MV-4-11 (cell line): ENCODE results near the gene DPYD.
A peak's percentile ranks its signal among the peaks of the same experiment; 100 is the strongest.

Experiments
- DNase-seq: peaks from one replicate; lab custom pipeline; 2025; lab: John Stamatoyannopoulos, UW

DPYD gene

DNA sequence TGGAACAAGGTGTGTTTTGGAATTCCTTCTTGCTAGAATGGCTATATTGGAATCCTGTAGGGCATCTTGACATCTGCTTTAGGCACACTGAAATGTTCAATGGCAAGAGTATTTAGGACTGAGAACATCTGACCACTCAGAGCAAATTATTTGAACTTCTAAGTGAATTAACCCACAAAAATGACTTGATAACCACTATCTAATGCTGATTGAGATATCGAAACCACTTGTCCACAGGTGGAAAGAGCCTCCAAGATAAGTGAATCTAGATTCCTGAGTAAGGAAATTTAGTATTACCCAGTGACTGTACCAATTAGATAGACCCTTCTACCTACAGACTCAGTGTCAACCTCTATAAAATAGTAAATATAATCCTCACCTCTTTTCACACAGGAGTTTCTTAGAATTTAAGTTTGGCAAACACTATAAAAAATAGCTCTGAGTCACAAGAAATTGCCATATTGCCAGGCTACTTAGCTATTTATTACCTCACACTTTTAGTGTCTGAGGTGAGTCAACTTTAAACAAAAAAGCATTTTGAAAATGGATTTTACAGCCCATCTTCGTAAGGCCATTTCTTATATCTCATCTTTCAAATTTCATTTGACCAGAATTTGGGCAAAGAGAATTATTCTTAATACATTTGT, 777.5 kb downstream of the DPYD start:
- no peak for DNase-seq

GRCh38 chr1:97140611-97141010, 780.2 kb downstream of the DPYD start:
- no peak for DNase-seq

- DNase-seq, result no peak
Observed at GRCh38 chr1:97139512-97139911, 781.3 kb downstream of the DPYD start.

GRCh38 chr1:97138515-97139032, 782.3 kb downstream of the DPYD start:
- DNase-seq, result no peak

- DNase-seq, result peak; percentile 74
Observed at GRCh38 chr1:97137862-97138514, 782.8 kb downstream of the DPYD start.

- no peak for DNase-seq
Observed at GRCh38 chr1:97136996-97137395, 783.8 kb downstream of the DPYD start.

GRCh38 chr1:97135972-97136371, 784.9 kb downstream of the DPYD start:
- no peak for DNase-seq

DNA sequence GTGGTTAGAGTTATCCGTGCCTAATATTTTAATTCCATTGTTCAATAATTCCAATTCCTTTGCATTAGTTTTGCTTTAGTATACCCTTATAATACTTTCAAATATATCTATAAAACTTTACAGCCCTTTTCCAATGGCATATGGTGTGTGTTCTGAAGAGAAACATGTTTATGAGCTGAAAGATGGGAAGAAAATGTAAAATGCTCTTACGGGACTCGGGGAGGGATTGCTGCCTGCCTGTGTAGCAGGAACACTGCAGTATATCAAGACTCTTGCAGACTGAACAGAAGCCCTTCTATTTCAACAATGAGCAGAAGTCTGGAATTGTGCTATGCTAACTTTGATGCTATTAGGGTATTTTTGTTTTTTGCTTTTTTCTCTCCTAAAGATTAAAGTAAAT, 792.4 kb downstream of the DPYD start:
- no peak for DNase-seq

GRCh38 chr1:97123717-97124431, 797.0 kb downstream of the DPYD start:
- DNase-seq, result no peak

GRCh38 chr1:97120806-97121205, 800.0 kb downstream of the DPYD start:
- DNase-seq, result no peak

DNA sequence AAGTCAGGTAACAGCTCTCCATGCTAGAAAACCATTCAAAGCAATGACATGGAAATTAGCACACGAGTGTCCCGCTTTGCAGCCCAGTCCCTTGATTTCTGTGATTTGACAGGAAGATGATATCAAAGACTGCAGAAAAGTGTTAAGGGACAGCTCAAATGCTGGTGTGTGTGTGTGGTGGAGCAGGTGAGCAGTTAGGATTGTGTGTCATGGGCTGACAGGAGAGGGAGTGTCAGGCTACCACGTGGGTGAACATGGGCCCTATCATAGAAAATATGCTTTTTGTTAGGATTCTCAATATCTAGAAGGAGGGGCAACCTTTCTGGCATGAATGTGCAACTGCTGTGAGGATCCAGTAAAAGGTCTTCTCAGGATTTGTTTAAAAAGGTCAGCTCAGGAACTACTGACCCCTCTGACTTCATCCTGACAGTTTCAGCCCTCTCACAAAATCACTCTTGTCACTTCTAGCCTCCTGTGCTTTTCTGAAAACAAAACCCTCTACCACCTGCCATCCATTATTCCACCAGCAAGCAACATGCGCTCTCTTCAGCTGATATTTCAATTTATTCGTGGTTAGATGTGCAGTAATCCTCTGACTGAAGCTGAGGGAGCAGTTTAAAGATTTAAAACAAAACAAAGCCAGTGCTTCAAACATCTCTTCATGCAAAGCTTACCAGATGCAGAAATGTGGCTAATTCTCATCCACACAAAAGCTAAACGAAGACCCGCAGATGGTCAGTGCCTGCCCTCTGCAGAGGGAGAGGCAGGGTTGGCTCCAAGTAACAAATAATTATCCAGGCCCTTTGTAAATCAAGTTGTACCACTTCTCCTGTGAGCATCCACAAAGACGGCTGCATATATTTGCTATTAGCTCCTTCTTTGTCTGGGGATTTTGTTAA, 801.3 kb downstream of the DPYD start:
- no peak for DNase-seq

DNA sequence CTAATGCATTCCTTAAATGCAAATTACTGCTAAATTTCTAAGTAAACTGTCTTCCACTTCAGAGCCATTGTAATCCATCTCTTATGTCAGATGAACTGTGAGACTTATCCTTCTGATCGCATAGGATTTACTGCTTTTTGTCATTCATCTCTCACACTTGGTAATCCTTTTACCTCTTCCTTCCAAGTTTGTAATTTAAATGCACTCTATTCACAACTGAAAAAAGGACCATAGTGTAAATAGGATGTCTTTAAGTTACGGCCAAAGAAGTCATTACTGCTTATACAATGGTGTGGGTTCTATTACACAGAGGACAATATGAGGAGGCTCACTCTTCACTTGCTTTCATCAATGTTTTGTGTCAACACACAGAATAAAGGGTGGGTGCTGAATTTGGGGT, 806.0 kb downstream of the DPYD start:
- no peak for DNase-seq

DNA sequence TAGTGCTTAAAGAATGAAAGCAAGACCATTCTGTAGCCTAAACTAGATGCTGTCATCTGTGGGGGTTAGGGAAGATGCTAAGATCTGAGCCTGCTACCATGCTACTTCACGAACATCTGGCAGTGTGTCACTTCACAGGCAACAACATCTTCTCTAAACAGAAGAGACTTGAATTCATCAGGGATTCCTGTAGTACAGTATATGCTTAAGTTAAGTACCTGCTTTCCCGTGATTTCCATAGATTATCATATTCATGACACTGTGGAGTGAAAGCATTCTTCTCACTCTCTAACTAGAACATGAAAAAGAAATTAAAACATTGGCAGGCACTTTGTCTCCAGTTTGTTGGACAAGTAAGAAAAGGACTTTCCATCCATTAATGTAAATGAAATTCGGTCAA, 808.4 kb downstream of the DPYD start:
- no peak for DNase-seq

DNA sequence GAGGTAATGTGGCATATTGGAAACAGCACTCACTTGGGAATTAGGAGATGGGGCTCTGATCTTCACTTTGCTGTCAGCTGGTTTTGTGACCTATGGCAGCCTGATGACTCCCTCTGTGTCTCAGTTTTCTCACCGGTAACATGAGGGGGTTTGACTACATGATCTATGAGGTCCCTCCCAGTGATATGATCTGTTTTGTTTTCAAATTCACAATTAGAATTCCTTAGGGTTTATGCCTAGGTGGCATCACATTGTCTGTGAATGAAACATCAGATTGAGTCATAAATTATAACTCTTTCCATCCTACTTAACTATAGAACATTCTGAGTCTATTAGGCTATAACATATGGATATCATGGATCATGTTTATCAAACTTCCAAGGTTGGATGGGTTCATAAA, 812.7 kb downstream of the DPYD start:
- DNase-seq, result no peak

GRCh38 chr1:97105531-97105930, 815.3 kb downstream of the DPYD start:
- no peak for DNase-seq

GRCh38 chr1:97101509-97101908, 819.3 kb downstream of the DPYD start:
- DNase-seq, result no peak

- DNase-seq, result no peak
Observed at GRCh38 chr1:97097404-97097925, 823.4 kb downstream of the DPYD start.

DNA sequence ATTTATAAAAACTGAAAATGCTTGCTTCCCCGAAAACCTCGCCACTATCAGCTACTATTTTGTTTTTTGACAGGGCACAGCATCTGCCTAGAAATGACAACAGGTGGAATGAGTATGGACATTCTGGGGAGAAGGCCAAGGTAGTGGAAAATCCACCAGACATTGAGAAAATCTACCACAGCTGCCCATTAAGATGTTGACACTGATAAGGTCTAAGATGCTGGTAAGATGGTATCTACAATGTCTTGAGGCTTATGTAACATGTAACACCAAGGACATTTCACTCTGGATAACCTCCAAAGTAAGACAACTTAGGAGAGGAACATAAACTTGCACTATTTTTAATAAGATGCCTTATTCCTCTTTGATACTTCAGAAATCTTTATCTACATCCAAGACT, 825.1 kb downstream of the DPYD start:
- no peak for DNase-seq

DNA sequence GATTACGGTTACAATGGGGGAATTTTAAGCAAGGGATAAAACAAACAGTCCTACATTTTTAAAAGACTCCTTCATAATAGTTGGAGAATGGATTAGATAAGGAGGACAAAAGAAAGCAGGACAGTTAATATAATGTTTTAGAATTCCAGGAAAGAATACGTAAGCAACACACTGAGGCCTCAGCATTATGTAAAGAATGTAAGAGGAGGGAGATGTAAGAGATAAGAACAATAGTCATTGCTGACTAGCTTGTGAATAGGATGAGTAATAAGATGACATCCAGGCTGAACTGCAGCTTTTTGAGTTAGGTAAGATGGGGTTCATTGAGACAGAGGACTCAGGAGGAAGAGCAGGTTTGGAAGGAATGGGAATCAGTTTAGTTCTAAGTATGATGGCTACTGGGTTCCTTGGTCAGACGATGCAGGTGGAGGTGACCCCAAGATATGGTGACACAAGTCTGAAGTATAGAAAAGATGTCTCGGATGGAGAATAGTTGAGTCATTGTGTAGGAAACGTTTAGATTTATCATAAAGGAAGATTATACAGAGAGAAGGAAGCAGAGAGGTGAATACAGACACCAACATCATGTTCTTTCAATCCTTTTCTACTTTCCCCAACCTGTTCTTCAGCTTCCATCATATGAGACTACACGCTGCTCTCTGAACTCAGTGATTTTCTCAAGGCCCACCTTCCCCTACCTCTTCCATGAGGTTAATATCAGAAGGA, 826.4 kb downstream of the DPYD start:
- DNase-seq, result no peak

DNA sequence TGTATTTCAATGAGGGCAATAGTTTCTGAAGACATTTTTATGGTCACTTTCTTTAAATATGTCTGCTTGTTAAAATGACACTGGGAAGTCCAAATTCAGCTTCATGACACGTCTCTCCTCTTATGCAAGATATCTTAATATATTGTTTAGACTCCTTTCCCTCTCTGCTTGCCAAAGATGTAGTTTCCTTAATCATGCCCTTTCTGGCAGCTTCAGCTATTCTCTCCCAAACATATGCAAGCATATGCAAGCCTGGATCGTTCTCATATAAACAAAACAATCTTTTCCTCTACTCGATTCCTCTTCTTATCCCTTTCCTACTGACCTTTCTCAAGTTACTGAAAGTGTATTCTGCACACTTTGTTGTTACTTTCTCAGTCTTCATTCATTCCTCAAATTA, 827.1 kb downstream of the DPYD start:
- DNase-seq, result no peak

GRCh38 chr1:97092824-97093223, 828.0 kb downstream of the DPYD start:
- DNase-seq, result peak; percentile 22
